Thyroid gland (tissue), 4 donors: ENCODE results near the gene ISG15.

Source experiments
- POLR2A ChIP-seq, 2 donors: fragments of 450-650 bp; IDR thresholded peaks; one replicate each; pipeline ENCODE4 v1.6.1; 2017; ENCODE audit warnings: antibody characterized with exemption in 2 of 2, mild to moderate bottlenecking in 2 of 2, moderate library complexity in 1 of 2
- TF ChIP-seq, protein P1 (sequence below), 6 experiments: fragments of 200-600 bp in 3 of 6; fragments of 450-650 bp in 3 of 6; sonication (generic) in 3 of 6; IDR thresholded peaks; one replicate each; pipeline ENCODE4 v1.5.1; 2016 to 2019; ENCODE audit warnings: antibody characterized with exemption in 6 of 6, mild to moderate bottlenecking in 2 of 6, inconsistent platforms in 1 of 6, moderate library complexity in 1 of 6

DNA sequence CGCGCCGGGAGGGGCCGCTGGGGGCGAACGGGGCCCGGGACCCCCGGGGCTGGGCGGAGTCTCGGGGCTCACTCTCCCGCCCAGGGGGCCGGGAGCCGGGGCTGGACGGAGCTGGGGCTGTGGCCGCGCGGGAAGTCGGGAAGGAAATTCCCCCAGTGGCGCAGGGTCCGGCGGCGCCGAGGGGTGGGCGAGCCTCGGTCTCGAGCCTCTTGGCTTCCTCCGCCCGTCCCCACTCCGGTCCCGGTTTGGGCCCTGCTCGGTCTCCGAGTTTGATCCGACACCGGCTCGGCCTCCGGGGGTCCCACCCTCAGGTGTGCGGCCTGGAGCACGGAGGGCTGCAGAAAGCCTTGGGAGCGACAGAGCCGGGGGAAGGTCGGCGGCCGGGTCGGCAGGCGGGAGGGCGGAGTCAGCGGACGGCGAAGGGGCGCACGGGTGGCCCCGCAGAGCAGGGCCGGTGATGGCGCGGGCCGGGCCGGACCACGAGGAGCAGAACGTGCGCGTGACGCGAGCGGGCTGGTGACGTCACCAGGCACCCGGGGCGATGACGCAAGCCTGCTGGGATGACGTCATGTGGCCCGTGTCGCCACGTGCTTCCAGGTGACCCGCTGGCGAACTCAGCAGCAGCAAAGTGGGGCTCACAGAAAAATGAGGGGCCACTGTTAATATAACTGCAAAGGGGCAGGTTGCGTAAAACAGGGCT is 12.8 kb upstream of the ISG15 start:
- TF ChIP-seq, protein P1, sequence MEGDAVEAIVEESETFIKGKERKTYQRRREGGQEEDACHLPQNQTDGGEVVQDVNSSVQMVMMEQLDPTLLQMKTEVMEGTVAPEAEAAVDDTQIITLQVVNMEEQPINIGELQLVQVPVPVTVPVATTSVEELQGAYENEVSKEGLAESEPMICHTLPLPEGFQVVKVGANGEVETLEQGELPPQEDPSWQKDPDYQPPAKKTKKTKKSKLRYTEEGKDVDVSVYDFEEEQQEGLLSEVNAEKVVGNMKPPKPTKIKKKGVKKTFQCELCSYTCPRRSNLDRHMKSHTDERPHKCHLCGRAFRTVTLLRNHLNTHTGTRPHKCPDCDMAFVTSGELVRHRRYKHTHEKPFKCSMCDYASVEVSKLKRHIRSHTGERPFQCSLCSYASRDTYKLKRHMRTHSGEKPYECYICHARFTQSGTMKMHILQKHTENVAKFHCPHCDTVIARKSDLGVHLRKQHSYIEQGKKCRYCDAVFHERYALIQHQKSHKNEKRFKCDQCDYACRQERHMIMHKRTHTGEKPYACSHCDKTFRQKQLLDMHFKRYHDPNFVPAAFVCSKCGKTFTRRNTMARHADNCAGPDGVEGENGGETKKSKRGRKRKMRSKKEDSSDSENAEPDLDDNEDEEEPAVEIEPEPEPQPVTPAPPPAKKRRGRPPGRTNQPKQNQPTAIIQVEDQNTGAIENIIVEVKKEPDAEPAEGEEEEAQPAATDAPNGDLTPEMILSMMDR (IDR thresholded peaks at IDR 0.05): peak in 2 of 6 experiments; percentile 3 to 33
- peak; percentile 13 to 26 for TF ChIP-seq POLR2A (IDR thresholded peaks at IDR 0.05)
